ENCODE data around the gene RRAS2. TPM values are rescaled to one million over a fixed set of nuclear protein-coding genes. Genes with fewer than 3 reads are reported as not detected.
A peak's percentile ranks its signal among the peaks of the same experiment; 100 is the strongest.
"Not testable (repeated sequence)": the region's sequence is repeated elsewhere in the genome, so short reads cannot be mapped to it uniquely, and the experiment has no call there.

Gene RRAS2
- total RNA-seq, 3 donors from 2014 or later = 49.2 to 56.9 (median 53.8) TPM

- no peak overlapping the region for H3K4me3 Mint-ChIP-seq
- ATAC-seq = no peak
Observed at GRCh38 chr11:14258221-14258935, 100.6 kb downstream of the RRAS2 start.

GRCh38 chr11:14255238-14255534 lies 103.8 kb downstream of the RRAS2 start:
- no peak for ATAC-seq
- Mint-ChIP-seq H3K27me3 (ENCODE audit: low read depth) (no peaks in the 10 kb centered on the region), H3K36me3 (ENCODE audit: insufficient read depth) (peaks cover 2% of the 10 kb centered on the region), H3K9me3 (no peaks in the 10 kb centered on the region), H3K4me1 (ENCODE audit: low read depth) (no peaks in the 10 kb centered on the region), H3K4me3 (no peak overlapping the region)
- no peak for DNase-seq

More at GRCh38 chr11:14258221-14258935, 100.6 kb downstream of the RRAS2 start:
- DNase-seq = no peak
- H3K27me3 Mint-ChIP-seq (ENCODE audit: low read depth) = no peaks in the 10 kb centered on the region
- no peaks in the 10 kb centered on the region for H3K4me1 Mint-ChIP-seq (ENCODE audit: low read depth)
- peaks cover 5% of the 10 kb centered on the region for H3K36me3 Mint-ChIP-seq (ENCODE audit: insufficient read depth)
- H3K9me3 Mint-ChIP-seq = no peaks in the 10 kb centered on the region

- H3K27me3 Mint-ChIP-seq (ENCODE audit: low read depth) = no peaks in the 10 kb centered on the region
- H3K4me1 Mint-ChIP-seq (ENCODE audit: low read depth) = no peaks in the 10 kb centered on the region
- ATAC-seq = no peak
- no peaks in the 10 kb centered on the region for H3K9me3 Mint-ChIP-seq
- peaks cover 2% of the 10 kb centered on the region for H3K36me3 Mint-ChIP-seq (ENCODE audit: insufficient read depth)
- no peak overlapping the region for H3K4me3 Mint-ChIP-seq
- no peak for DNase-seq
Observed at GRCh38 chr11:14254533-14255237, 104.3 kb downstream of the RRAS2 start.

GRCh38 chr11:14253840-14254239 lies 105.1 kb downstream of the RRAS2 start:
- H3K9me3 Mint-ChIP-seq = no peaks in the 10 kb centered on the region
- ATAC-seq (no peak), DNase-seq (no peak)
- no peak overlapping the region for H3K4me3 Mint-ChIP-seq
- no peaks in the 10 kb centered on the region for H3K27me3 Mint-ChIP-seq (ENCODE audit: low read depth)
- H3K36me3 Mint-ChIP-seq (ENCODE audit: insufficient read depth) = peaks cover 2% of the 10 kb centered on the region
- H3K4me1 Mint-ChIP-seq (ENCODE audit: low read depth) = peaks cover 5% of the 10 kb centered on the region

- Mint-ChIP-seq H3K9me3 (no peaks in the 10 kb centered on the region), H3K4me3 (no peak overlapping the region), H3K4me1 (ENCODE audit: low read depth) (peaks cover 9% of the 10 kb centered on the region), H3K27me3 (ENCODE audit: low read depth) (no peaks in the 10 kb centered on the region), H3K36me3 (ENCODE audit: insufficient read depth) (peaks cover 2% of the 10 kb centered on the region)
- DNase-seq = no peak
- no peak for ATAC-seq
Observed at GRCh38 chr11:14253421-14253820, 105.6 kb downstream of the RRAS2 start.

GRCh38 chr11:14252501-14252900 lies 106.5 kb downstream of the RRAS2 start:
- not testable (repeated sequence) for H3K27me3 Mint-ChIP-seq (ENCODE audit: low read depth); DNase-seq; H3K36me3 Mint-ChIP-seq (ENCODE audit: insufficient read depth); H3K4me3 Mint-ChIP-seq; ATAC-seq; H3K9me3 Mint-ChIP-seq
- peaks cover 19% of the 10 kb centered on the region for H3K4me1 Mint-ChIP-seq (ENCODE audit: low read depth)

- ATAC-seq (no peak), DNase-seq (no peak)
- Mint-ChIP-seq H3K36me3 (ENCODE audit: insufficient read depth) (peaks cover 2% of the 10 kb centered on the region), H3K27me3 (ENCODE audit: low read depth) (no peaks in the 10 kb centered on the region), H3K9me3 (no peaks in the 10 kb centered on the region), H3K4me3 (no peak overlapping the region), H3K4me1 (ENCODE audit: low read depth) (peaks cover 21% of the 10 kb centered on the region)
Observed at GRCh38 chr11:14251754-14252153, 107.2 kb downstream of the RRAS2 start.

- no peaks in the 10 kb centered on the region for H3K36me3 Mint-ChIP-seq (ENCODE audit: insufficient read depth)
- ATAC-seq = peak; percentile 47 to 56
- peak overlapping the region; percentile 53 for H3K4me3 Mint-ChIP-seq
- H3K4me1 Mint-ChIP-seq (ENCODE audit: low read depth) = peaks cover 21% of the 10 kb centered on the region
- DNase-seq = peak; percentile 68
- no peaks in the 10 kb centered on the region for H3K27me3 Mint-ChIP-seq (ENCODE audit: low read depth)
- no peaks in the 10 kb centered on the region for H3K9me3 Mint-ChIP-seq
Observed at GRCh38 chr11:14249121-14249963, 109.6 kb downstream of the RRAS2 start.

- no peaks in the 10 kb centered on the region for H3K9me3 Mint-ChIP-seq
- no peak for ATAC-seq
- H3K27me3 Mint-ChIP-seq (ENCODE audit: low read depth) = no peaks in the 10 kb centered on the region
- H3K4me1 Mint-ChIP-seq (ENCODE audit: low read depth) = peaks cover 21% of the 10 kb centered on the region
- no peak for DNase-seq
- H3K4me3 Mint-ChIP-seq = peak overlapping the region; percentile 53
- H3K36me3 Mint-ChIP-seq (ENCODE audit: insufficient read depth) = no peaks in the 10 kb centered on the region
Observed at GRCh38 chr11:14248580-14248981, 110.4 kb downstream of the RRAS2 start.

GRCh38 chr11:14245444-14245843 lies 113.5 kb downstream of the RRAS2 start:
- no peaks in the 10 kb centered on the region for H3K36me3 Mint-ChIP-seq (ENCODE audit: insufficient read depth)
- H3K27me3 Mint-ChIP-seq (ENCODE audit: low read depth) = no peaks in the 10 kb centered on the region
- DNase-seq = no peak
- no peak for ATAC-seq
- H3K4me1 Mint-ChIP-seq (ENCODE audit: low read depth) = peaks cover 21% of the 10 kb centered on the region
- no peaks in the 10 kb centered on the region for H3K9me3 Mint-ChIP-seq
- no peak overlapping the region for H3K4me3 Mint-ChIP-seq

- H3K9me3 Mint-ChIP-seq = no peaks in the 10 kb centered on the region
- ATAC-seq = no peak
- H3K36me3 Mint-ChIP-seq (ENCODE audit: insufficient read depth) = no peaks in the 10 kb centered on the region
- no peaks in the 10 kb centered on the region for H3K27me3 Mint-ChIP-seq (ENCODE audit: low read depth)
- no peak for DNase-seq
- peaks cover 21% of the 10 kb centered on the region for H3K4me1 Mint-ChIP-seq (ENCODE audit: low read depth)
- no peak overlapping the region for H3K4me3 Mint-ChIP-seq
Observed at GRCh38 chr11:14244926-14245325, 114.1 kb downstream of the RRAS2 start.

- no peaks in the 10 kb centered on the region for H3K9me3 Mint-ChIP-seq
- no peak for ATAC-seq
- H3K4me3 Mint-ChIP-seq = no peak overlapping the region
- H3K36me3 Mint-ChIP-seq (ENCODE audit: insufficient read depth) = no peaks in the 10 kb centered on the region
- peaks cover 5% of the 10 kb centered on the region for H3K4me1 Mint-ChIP-seq (ENCODE audit: low read depth)
- DNase-seq = no peak
- no peaks in the 10 kb centered on the region for H3K27me3 Mint-ChIP-seq (ENCODE audit: low read depth)
Observed at GRCh38 chr11:14242733-14243132, 116.2 kb downstream of the RRAS2 start.

GRCh38 chr11:14242187-14242586 lies 116.8 kb downstream of the RRAS2 start:
- no peaks in the 10 kb centered on the region for H3K36me3 Mint-ChIP-seq (ENCODE audit: insufficient read depth)
- no peak overlapping the region for H3K4me3 Mint-ChIP-seq
- H3K4me1 Mint-ChIP-seq (ENCODE audit: low read depth) = peaks cover under 1% of the 10 kb centered on the region
- no peak for DNase-seq
- no peak for ATAC-seq
- H3K9me3 Mint-ChIP-seq = no peaks in the 10 kb centered on the region
- no peaks in the 10 kb centered on the region for H3K27me3 Mint-ChIP-seq (ENCODE audit: low read depth)

GRCh38 chr11:14240951-14241350 lies 118.0 kb downstream of the RRAS2 start:
- H3K4me1 Mint-ChIP-seq (ENCODE audit: low read depth) = peaks cover 9% of the 10 kb centered on the region
- ATAC-seq (no peak), DNase-seq (no peak)

More at GRCh38 chr11:14240951-14241350, 118.0 kb downstream of the RRAS2 start:
- Mint-ChIP-seq H3K36me3 (ENCODE audit: insufficient read depth) (no peaks in the 10 kb centered on the region), H3K9me3 (no peaks in the 10 kb centered on the region), H3K27me3 (ENCODE audit: low read depth) (peaks cover 5% of the 10 kb centered on the region), H3K4me3 (no peak overlapping the region)

Measured in activated T-cell treated with anti-CD3 and anti-CD28 coated beads, Interleukin-2, amount 50 U/mL, for 4 hours (primary cell).